ENCODE data around the gene RAB36.

The RAB36 gene

GRCh38 chr22:23161029-23161428 is 15.8 kb downstream of the RAB36 start:
- no peak for DNase-seq

GRCh38 chr22:23161574-23161973 is 16.3 kb downstream of the RAB36 start:
- no peak for DNase-seq

- no peak for DNase-seq
Measured at GRCh38 chr22:23163665-23164064, 18.4 kb downstream of the RAB36 start.

GRCh38 chr22:23164091-23164490 is 18.8 kb downstream of the RAB36 start:
- no peak for DNase-seq

GRCh38 chr22:23166042-23166831 is 21.0 kb downstream of the RAB36 start:
- DNase-seq = no peak

- no peak for DNase-seq
Measured at GRCh38 chr22:23166841-23167616, 21.8 kb downstream of the RAB36 start.

- no peak for DNase-seq
Measured at GRCh38 chr22:23168391-23169042, 23.2 kb downstream of the RAB36 start.

- DNase-seq = no peak
Measured at GRCh38 chr22:23169043-23169406, 23.7 kb downstream of the RAB36 start.

GRCh38 chr22:23175817-23176644 is 30.8 kb downstream of the RAB36 start:
- no peak for DNase-seq

GRCh38 chr22:23176645-23177027 is 31.4 kb downstream of the RAB36 start:
- no peak for DNase-seq

GRCh38 chr22:23177197-23177596 is 31.9 kb downstream of the RAB36 start:
- no peak for DNase-seq

- peak; percentile 25 for DNase-seq
Measured at GRCh38 chr22:23178512-23179254, 33.4 kb downstream of the RAB36 start.

GRCh38 chr22:23179381-23180299 is 34.4 kb downstream of the RAB36 start:
- DNase-seq = peak; percentile 24

- no peak for DNase-seq
Measured at GRCh38 chr22:23180301-23180892, 35.1 kb downstream of the RAB36 start, which contains the start of gene BCR. TSS of gene BCR (plus strand) at chr22:23180509. CDS start at chr22:23180961, 452 bp downstream.

GRCh38 chr22:23180893-23181720 is 35.8 kb downstream of the RAB36 start:
- DNase-seq = no peak

GRCh38 chr22:23181721-23182308 is 36.5 kb downstream of the RAB36 start:
- no peak for DNase-seq

- no peak for DNase-seq
Measured at GRCh38 chr22:23182309-23183060, 37.2 kb downstream of the RAB36 start.

GRCh38 chr22:23183061-23183698 is 37.9 kb downstream of the RAB36 start:
- DNase-seq = no peak

Data from SHP77 treated with DMSO at 0.1 percent for 48 hours (cell line).